GM23248 (cell line): Measurements from ENCODE around the gene ROR1.

ENCODE experiments used
- EZH2 ChIP-seq: fragments of 200-600 bp; sonication (generic); IDR thresholded peaks from 2 replicates; pipeline ENCODE4 v1.6.1; 2018; ENCODE audit warnings: antibody characterized with exemption, mild to moderate bottlenecking; ENCODE audit not compliant: insufficient read depth, poor library complexity, severe bottlenecking
- EZH2phosphoT487 ChIP-seq: fragments of 200-600 bp; sonication (generic); IDR thresholded peaks from 2 replicates; pipeline ENCODE4 v1.6.1; 2018; ENCODE audit warnings: antibody characterized with exemption, moderate library complexity, mild to moderate bottlenecking, low read depth; ENCODE audit not compliant: insufficient read depth

DNA sequence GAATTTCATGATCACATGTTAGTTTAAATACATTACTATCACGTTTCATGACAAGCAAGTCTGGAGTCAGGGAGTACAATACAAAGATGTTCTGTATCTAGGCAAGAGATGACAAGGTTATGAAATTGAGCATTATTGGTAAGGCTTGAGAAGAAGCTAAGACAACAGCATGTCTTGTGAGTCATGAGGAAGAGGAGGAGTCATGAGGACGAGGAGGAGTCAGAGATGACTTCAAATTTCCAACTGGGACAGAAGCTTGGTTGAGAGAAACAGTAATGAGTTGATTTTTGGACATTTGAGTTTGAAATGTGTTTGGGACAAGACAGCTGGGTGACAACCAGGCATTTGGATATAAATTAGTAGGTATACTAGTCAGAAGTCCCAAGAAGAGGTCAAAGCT is 425.3 kb downstream of the ROR1 start:
- TF ChIP-seq EZH2 = no peak
- TF ChIP-seq EZH2phosphoT487 = no peak
